ENCODE data around the gene BCORL1.

The BCORL1 gene

GRCh38 chrX:130014356-130014755, 31.9 kb downstream of the BCORL1 start:
- no peak for DNase-seq (ENCODE audit: low read depth in 2 of 2)

GRCh38 chrX:130014770-130015169, 32.3 kb downstream of the BCORL1 start:
- DNase-seq (ENCODE audit: low read depth in 2 of 2): no peak

GRCh38 chrX:130015181-130015580, 32.7 kb downstream of the BCORL1 start:
- DNase-seq (ENCODE audit: low read depth in 2 of 2): no peak

DNA sequence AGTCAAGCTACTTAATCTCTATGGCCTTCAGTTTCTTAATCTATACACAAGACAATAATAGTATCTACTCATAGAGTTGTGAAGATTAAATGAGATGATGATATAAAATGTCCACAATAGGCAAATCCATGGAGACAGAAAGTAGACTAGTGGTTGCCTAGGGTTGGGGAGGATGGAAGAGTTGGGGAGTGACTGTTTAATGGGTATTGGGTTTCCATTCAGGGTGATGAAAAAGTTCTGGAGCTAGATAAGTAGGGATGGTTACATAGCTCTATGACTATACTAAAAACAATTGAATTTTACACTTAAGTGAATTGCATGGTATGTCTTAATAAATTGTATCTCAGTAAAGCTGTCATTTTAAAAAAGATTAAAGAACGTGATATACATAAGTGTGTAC, 35.7 kb downstream of the BCORL1 start:
- DNase-seq (ENCODE audit: low read depth in 2 of 2): no peak

GRCh38 chrX:130020661-130021324, 38.4 kb downstream of the BCORL1 start:
- no peak for DNase-seq (ENCODE audit: low read depth in 2 of 2)

- peak; percentile 53 to 61 for DNase-seq (ENCODE audit: low read depth in 2 of 2)
Measured at GRCh38 chrX:130024127-130024526, 41.7 kb downstream of the BCORL1 start.

GRCh38 chrX:130025256-130025655, 42.8 kb downstream of the BCORL1 start:
- DNase-seq (ENCODE audit: low read depth in 2 of 2): no peak

GRCh38 chrX:130027569-130027968, 45.1 kb downstream of the BCORL1 start:
- DNase-seq (ENCODE audit: low read depth in 2 of 2): no peak

GRCh38 chrX:130028196-130028595, 45.8 kb downstream of the BCORL1 start:
- peak; percentile 26 to 29 for DNase-seq (ENCODE audit: low read depth in 2 of 2)

GRCh38 chrX:130030826-130031225, 48.4 kb downstream of the BCORL1 start:
- DNase-seq (ENCODE audit: low read depth in 2 of 2): no peak

- DNase-seq (ENCODE audit: low read depth in 2 of 2): no peak
Measured at GRCh38 chrX:130032552-130032951, 50.1 kb downstream of the BCORL1 start.

DNA sequence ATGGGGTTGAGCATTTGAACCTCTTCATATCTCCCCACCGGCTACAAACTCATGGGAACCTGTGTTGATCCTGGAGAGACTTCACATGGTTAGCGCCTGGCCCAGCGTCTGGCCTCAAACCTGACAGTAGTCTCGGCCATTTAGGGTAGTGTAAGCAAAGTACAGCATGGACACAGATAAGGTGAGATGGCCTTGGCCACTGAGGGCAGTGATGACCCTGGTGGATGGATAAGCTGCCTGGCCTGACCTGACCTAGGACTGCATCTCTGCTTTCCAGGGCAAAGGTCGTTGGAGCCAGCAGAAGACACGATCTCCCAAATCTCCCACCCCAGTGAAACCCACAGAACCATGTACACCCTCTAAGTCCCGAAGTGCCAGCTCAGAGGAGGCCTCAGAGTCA, 51.7 kb downstream of the BCORL1 start:
- no peak for DNase-seq (ENCODE audit: low read depth in 2 of 2)

DNA sequence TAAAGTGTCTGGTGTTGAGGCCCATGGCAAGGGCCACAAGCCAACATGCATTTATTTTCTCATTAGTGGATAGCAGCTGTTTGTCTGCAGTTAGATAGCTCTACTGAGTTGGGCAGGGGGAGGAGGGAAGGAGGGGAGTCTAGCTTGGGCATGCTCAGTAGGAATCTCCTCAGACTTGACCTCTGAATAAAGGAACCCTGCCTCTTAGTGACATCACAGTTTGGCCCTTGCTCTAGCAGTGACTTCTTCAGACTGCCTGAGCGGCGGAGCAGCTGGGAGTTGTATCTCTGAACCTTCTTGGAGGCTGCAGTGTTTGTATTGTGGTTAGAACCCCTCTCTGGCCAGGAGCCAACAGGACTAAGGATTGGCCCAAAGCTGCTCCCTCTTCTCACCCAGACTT, 57.4 kb downstream of the BCORL1 start:
- DNase-seq (ENCODE audit: low read depth in 2 of 2): no peak

- no peak for DNase-seq (ENCODE audit: low read depth in 2 of 2)
Measured at GRCh38 chrX:130047416-130047815, 65.0 kb downstream of the BCORL1 start.

DNA sequence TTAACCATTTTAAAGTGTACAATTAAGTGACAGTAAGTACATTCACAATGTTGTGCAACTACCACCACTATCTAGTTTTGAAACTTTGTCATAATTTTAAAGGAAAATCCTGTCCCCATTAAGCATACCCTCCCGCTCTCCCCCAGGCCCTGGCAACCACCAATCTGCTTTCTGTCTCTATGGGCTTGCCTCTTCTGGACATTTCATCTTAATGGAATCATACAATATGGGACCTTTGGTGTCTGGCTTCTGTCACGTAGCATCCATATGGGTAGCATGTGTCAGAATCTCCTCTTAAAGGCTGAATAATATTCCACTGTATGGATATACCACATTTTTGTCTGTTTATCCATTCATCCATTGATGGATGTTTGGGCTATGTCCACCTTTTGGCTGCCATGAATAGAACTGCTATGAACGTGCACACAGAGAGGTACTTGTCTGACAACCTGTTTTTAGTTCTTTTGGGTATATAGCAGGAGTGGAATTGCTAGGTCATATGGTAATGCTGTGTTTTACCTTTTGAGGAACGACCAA, 66.3 kb downstream of the BCORL1 start:
- no peak for DNase-seq (ENCODE audit: low read depth in 2 of 2)

GRCh38 chrX:130049821-130050220, 67.4 kb downstream of the BCORL1 start:
- DNase-seq (ENCODE audit: low read depth in 2 of 2): no peak

- no peak for DNase-seq (ENCODE audit: low read depth in 2 of 2)
Measured at GRCh38 chrX:130051176-130051845, 68.9 kb downstream of the BCORL1 start.

GRCh38 chrX:130053236-130053635, 70.8 kb downstream of the BCORL1 start:
- no peak for DNase-seq (ENCODE audit: low read depth in 2 of 2)

GRCh38 chrX:130055103-130055502, 72.7 kb downstream of the BCORL1 start:
- DNase-seq (ENCODE audit: low read depth in 2 of 2): no peak

DNA sequence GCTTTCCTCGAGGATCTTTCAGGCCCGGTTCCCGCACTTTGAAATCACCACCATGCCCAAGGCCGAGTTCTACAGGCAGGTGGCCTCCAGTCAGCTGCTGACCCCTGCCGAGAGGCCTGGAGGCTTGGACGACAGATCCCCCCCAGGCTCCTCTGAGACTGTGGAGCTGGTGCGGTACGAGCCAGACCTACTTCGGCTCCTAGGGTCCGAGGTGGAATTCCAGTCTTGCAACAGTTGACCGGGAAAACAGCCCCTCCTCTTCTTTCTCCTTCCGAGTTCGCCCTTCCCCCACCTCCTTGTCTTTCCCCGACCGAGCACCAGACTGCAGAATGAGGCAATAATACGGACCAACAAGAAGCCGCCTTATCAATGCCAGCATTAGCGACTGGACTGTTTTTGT, 73.5 kb downstream of the BCORL1 start:
- no peak for DNase-seq (ENCODE audit: low read depth in 2 of 2)

- DNase-seq (ENCODE audit: low read depth in 2 of 2): no peak
Measured at GRCh38 chrX:130057209-130057608, 74.8 kb downstream of the BCORL1 start.

- no peak for DNase-seq (ENCODE audit: low read depth in 2 of 2)
Measured at GRCh38 chrX:130058652-130059051, 76.2 kb downstream of the BCORL1 start.

Data from stimulated activated CD4-positive, alpha-beta T cell treated with anti-CD3 and anti-CD28 coated beads, Interleukin-4, amount 100 ng/mL, for 48 hours (primary cell).